ENCODE data around the gene VPS51. TPM values are rescaled to one million over a fixed set of nuclear protein-coding genes. Genes with fewer than 3 reads are reported as not detected.

Gene VPS51
- 154 and 265 TPM in 2 replicates for total RNA-seq

DNA sequence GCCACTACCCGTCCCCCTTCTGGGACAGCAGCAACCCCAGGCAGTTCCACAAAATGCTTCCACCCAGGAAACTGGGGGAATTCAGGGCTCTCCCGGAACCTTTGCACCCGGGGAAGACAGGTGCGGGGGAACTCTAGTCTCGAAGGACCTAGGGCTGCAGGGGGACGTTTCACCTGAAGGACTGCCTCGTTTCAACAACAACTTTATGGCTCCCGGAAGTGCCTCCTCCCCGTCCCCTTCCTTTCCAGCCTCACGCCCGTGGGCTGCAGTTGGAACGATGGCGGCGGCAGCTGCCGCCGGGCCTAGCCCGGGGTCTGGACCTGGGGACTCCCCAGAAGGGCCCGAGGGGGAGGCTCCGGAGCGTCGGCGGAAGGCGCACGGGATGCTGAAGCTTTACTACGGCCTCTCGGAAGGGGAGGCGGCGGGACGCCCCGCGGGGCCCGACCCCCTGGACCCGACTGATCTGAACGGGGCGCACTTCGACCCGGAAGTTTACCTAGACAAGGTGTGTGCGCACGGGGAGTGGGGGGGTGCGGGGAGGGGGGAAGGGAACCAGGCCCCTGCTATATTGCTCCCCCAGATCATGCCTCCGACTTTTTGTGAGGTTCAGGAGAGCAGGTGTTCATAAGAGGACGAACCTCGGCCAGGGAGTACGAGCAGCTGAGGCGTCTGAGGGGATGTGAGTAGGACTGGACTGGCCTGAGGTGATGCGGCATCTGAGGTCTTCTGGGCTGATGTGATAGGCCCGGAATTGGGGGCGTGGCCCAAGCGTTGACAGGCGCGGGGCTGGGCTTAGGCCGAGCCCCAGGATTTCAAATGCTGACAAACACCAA, at the start of gene VPS51:
VPS51 (plus strand) TSS at position 241 of the 833 bp plus-strand sequence; CDS start at position 278, 37 bp downstream.
- DNase-seq (ENCODE audit: low read depth in 2 of 2), result peak; percentile 90 to 95

DNA sequence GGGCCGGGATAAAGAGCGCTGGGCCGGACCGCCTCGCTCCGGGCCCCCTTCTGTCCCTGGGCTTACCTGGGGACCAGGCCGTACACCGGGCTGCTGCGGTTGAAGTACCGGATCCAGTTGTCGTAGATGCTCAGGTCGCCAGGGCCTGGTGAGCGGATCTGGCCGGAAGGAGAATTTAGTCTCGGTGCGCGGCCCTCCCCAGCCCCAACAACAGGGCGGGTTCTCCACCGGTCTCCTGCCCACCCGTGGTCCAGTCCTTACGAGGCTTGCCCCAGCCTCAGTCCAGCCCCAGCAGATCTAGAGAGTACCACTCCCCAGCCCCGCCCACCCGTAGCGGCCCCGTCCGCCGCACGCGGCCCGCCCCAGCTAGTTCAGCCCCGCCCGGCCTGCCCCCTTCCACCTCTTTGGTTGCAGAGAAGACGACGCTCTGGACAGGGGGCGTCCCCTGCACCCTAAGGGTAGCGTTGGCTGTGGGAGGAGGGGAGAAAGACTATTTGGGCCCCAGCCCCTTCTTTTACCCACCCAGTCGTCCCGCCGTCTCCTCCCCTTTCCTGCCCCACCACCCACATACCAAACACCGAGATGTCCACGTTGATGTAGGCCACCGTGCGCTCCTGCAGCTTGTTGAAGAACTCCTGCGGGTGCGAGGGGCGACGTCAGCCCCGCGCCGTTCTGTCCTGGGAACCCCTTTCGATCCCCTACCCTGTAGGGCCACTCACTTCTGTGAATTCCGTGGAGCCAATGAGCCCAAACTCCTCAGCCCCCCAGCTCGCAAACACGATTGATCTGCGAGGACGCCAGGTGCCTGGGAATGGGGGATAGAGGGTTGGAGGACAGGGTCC, 48.2 kb upstream of the VPS51 start:
- DNase-seq (ENCODE audit: low read depth in 2 of 2), result peak in 1 of 2 donors; percentile 6

DNA sequence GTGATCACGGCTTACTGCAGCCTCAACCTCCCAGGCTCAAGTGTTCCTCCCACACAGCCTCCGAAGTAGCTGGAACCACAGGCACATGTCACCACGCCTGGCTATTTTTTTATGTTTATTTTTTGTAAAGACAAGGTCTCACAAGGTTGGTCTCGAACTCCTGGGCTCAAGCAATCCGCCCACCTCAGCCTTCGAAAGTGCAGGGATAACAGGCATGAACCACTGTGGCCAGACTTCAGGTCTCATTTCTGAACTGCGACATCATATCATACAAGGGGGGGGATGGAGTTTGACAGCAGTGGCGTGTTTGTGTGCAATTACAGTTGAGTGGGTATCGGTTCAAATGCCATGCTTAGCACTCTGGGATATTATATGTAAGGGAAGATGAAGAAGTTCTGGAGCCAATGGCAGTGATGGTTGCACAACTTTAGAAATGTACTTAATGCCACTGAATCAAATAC, 44.6 kb upstream of the VPS51 start:
- DNase-seq (ENCODE audit: low read depth in 2 of 2), result no peak

DNA sequence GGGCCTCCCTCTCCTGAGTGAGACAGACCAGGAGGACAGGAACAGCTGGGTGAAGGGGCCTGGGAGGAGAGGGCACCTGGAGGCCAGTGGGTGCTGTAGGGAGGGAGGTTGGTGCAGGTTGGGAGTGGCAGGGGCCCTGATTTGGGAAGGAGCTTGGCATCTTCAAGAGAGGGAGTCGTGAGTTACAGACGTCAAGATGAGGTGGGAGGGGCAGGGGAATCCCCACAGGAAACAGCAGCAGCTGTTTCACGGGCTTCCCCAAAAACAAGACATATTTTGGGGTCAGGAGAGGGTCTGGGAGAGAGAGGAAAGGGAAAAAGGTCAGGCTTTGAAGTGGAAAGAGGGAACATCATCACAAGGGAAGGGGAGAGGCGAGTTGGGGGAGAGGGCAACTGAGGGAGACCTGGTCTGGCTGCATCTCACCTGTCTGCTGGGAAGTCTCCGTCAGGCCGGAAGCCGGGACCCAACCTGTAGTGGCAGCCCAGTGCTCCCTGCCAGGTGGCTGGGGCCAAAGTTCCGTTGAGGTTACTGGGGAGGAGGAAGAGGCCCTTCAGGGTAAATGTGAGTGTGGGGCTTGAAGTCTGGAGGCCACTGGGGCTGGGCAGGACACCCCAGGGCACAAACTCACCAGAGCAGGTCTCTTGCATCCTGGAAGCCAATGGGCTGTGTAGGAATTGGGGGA, 42.0 kb upstream of the VPS51 start:
- no peak for DNase-seq (ENCODE audit: low read depth in 2 of 2)

DNA sequence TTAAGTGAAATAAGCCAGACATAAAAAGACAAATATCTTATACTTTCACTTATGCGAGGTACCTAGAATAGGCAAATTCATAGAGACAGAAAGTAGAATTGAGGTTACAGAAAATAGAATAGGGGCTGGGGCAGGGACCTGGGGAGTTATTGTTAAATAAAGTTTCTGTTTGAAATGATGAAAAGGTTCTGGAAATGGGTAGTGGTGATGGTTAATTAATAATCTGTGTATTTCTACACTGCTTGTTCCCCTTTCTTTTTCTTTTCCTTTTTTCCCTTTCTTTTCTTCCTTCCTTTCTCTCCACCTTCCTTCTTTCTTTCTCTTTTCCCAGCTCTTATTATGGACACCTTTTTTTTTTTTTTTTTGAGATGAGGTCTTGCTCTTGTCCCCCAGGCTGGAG, 40.5 kb upstream of the VPS51 start:
- DNase-seq (ENCODE audit: low read depth in 2 of 2), result no peak

- DNase-seq (ENCODE audit: low read depth in 2 of 2), result no peak
These were observed 39.0 kb upstream of the VPS51 start for GRCh38 chr11:65056999-65057398.

DNA sequence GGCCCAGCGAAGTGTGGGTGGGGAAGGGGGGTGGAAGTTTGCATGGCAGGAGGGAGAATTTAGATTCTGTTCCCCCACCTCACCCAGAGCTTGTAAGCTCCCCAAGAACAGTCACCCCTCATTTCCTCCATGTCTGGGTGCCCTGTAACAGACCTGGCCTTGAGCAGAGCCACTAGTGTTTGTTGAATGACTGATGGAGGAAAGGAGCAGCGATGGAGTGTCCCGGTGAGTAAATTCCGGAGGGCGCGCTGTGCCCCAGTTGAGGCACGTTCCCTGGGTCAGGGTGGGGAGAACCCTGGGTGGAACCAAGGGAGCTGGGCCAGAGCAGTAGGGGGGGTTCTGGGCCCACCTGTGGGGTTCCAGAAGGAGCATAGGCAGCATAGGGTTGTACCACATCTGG, 38.5 kb upstream of the VPS51 start:
- no peak for DNase-seq (ENCODE audit: low read depth in 2 of 2)

- no peak for DNase-seq (ENCODE audit: low read depth in 2 of 2)
These were observed 38.0 kb upstream of the VPS51 start for GRCh38 chr11:65058012-65058411.

- no peak for DNase-seq (ENCODE audit: low read depth in 2 of 2)
These were observed 37.5 kb upstream of the VPS51 start, which contains the start of gene NAALADL1 for GRCh38 chr11:65058419-65059054. TSS of gene NAALADL1 (minus strand) at chr11:65058553. CDS start at chr11:65058521, 32 bp downstream.

GRCh38 chr11:65059523-65059922, 36.5 kb upstream of the VPS51 start:
- DNase-seq (ENCODE audit: low read depth in 2 of 2), result no peak

- DNase-seq (ENCODE audit: low read depth in 2 of 2), result no peak
These were observed 35.8 kb upstream of the VPS51 start for GRCh38 chr11:65059959-65060824.

- peak; percentile 44 to 52 for DNase-seq (ENCODE audit: low read depth in 2 of 2)
These were observed 35.1 kb upstream of the VPS51 start for GRCh38 chr11:65060913-65061408.

DNA sequence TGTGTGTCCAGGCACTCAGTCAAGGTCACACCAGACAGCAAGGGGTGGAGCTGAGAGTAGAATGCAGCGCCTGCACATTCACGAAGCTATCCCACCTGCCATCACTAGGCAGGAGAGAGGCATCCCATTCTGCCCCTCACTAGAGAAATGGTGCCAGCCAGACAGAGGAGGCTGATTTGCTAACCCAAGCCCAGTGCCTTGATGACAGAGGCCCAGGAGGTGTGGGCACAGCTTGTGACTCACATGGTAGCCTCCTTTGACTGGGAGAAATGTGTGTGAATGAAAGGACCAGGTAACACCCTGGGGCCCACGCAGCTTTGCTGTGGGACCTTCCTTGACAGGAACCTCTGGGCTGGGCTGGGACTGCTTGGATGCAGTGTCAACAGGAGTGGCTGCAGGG, 32.5 kb upstream of the VPS51 start:
- DNase-seq (ENCODE audit: low read depth in 2 of 2), result no peak

- no peak for DNase-seq (ENCODE audit: low read depth in 2 of 2)
These were observed 31.2 kb upstream of the VPS51 start for GRCh38 chr11:65064847-65065240.

- no peak for DNase-seq (ENCODE audit: low read depth in 2 of 2)
These were observed 30.2 kb upstream of the VPS51 start for GRCh38 chr11:65065851-65066250.

DNA sequence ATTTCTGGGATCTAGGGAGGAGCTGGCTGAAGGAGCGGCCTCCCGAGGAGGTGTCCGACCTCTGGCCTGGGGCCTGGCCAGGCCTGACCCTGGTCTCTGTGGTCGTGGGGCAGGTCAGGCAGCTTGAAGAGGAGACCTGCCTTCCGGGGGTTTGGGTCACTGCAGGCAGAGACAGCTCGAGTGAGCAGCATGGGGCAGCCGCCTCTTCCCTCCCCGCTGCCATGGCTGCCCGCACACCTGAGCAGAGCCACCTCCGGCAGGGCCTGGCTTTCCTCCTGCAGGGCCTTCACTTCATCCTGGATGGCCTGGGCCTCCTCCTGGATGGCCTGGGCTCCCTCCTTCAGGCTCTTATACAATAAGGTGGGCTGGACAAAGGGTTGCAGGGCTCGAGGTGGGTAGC, 29.7 kb upstream of the VPS51 start:
- no peak for DNase-seq (ENCODE audit: low read depth in 2 of 2)

- DNase-seq (ENCODE audit: low read depth in 2 of 2), result no peak
These were observed 29.2 kb upstream of the VPS51 start for GRCh38 chr11:65066805-65067291.

- DNase-seq (ENCODE audit: low read depth in 2 of 2), result no peak
These were observed 28.6 kb upstream of the VPS51 start for GRCh38 chr11:65067446-65067845.

DNA sequence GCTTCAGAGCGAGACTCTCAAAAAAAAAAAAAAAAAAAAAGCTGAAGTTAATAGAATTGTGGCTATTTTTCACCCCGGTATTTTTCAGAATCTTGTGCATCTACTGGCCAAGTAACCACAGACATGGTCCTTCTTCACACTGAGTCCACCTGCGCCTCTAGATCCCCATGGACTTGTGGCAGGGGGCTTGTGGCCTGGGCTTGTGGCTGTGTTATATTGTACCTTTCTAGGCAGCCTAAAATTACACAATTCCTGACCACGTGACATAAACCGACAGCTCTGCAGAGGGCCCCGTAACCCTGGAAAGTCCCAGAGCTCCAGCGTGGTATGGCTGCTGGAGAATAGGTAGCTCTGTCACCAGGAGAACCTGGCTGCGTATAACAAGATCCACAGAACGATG, 26.8 kb upstream of the VPS51 start:
- DNase-seq (ENCODE audit: low read depth in 2 of 2), result peak in 1 of 2 donors; percentile 33

Measured in lung microvascular endothelial cell (primary cell).